Measurements from ENCODE around the gene NUP210.

NUP210 gene

DNA sequence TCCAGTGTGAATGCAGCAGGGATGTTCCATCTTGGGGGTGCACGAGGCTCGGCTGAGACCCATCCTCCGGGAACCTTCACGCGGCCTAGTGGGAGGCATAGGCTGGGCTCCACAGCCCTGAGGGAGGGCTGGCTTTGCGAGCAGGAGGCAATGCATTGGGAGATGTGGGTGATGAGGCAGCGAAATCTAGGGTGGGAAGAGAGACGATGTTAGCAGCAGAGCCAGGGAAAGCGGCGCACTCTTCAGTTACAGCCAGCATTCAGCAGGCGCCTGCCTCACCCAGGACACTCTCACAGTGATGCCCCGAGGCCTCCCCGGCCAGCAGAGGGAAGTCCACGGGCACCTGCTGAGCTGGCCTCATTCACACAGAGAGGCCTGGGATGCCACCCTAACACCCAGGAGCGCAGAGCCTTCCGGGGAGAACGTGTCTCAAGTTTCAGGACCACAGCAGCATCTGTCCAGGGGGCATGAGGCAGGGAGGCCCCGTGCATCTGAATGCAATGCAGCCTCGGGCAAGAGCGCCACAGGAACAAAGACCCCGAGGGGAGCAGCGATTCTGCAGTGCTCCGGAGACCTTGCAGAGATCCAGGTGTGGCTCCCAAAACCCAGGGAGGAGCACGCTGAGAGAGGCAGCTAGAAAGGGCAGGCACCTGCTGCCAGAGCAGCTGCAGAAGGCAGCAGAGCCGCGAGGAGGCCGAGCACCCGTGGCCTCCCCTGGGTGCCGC is 102.4 kb downstream of the NUP210 start:
- DNase-seq = no peak

DNA sequence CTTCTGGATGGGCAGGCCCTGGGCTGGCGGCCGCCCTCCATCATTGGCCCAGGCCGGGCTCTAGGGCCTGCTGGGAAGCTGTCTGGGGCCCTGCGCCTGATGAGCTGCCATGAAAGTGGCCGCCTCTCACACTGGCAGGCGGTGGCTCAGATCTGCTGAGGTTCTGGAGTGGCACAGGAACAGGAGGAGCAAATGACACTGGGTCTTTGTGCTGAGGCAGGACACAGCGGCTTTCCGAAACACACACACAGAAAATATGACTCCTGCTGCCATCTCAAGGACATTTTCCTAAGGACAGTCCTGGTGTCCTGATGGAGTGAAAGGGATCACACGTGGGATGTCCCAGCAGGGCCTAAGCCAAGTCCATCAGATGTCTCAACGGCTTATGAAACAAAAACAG is 103.5 kb downstream of the NUP210 start:
- DNase-seq = no peak

DNA sequence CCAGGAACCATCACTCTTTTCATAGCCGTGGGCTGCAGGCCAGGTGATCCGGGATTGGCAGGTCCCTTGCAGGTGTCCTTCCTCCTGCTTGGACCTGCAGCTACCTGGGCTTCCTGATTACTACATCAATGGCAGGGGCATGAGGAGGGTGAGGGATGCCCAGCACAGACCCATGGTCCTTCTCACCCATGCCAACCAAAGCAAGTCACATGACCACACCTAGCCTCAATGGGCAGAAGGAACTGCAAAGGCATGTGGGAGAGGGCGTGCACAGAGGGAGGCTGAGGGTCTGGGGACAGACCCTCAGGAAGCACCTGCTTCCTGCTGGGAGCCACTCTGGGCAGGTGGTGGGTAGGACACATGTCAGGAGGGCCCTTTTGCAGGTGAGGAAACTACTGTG is 105.2 kb downstream of the NUP210 start:
- no peak for DNase-seq

DNA sequence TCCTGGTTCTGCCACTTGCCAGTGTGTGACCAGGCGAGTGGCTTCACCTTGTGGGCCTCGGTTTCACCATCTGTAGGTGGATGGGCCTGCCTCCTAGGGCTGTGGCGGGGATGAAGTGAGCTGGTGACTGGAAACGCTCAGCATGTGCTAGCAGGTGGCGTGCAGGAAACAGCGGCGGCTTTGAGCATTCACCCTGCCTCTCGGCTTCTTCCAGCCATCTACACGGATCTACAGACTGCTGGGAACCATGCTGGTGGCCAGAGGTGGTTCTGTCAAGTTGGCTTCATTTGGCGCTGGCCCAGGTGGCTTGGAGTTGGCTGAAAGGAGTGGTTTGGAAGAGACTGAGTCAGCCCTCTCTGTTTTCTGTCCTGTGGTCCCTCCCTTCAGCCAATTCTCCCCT is 106.3 kb downstream of the NUP210 start:
- no peak for DNase-seq

DNA sequence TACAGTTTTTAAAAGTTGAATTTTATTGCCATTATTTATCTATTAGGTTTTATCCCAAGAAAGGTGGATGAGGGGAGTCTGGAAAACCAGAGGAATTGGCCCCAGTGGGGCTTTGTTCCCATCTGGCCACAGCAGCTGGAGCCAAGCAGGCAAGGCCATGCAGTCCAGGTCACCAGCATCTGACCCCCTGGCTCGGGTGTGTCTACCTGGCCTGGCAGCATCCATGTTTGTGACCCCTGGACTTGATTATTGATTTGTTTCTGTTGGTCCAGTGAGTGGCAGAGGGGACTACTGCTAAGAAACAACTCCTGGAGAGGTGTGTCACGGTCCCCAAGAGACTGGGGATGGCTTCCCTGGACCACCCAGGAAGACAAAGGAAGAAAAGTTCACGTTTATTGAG is 111.1 kb downstream of the NUP210 start:
- DNase-seq = no peak

DNA sequence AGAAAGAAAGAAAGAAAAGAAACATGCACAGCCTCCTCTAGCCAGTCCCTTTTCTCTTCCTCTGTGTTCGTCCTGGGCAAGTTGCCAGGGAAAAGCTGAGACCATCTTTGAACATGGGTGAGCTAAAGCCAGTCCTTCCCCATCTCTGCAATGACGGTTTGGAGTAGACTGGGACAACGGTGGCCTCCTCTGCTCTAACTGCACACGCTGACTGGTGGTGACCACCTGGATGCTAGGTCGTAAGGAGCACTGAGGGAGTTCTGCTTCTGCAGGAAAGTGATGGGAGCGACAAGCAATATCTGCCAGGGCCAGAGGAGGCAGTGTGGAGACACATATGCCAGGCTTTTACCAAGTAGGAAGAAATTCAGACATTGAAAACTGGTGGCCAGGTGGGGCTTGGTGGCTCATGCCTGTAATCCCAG is 111.7 kb downstream of the NUP210 start:
- DNase-seq = peak; percentile 66

DNA sequence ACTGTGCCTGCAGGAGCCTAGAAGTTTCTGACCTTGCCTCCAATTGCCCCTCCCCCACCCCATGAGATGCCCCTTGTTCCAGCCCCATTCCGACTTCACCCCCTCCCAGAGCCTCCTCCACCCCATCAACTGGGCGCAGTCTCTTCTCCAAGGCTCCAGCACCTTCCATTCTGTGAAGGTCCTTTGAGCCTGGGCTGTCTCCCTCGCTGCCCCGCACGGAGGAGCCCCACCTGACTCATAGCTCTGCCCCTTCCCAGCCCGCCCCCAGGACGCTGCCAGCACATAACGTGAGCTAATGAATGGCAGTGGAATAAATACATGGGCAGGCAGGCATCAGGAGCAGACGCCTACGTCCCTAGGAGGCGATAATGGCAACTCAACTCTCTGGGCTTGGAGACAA is 113.1 kb downstream of the NUP210 start:
- no peak for DNase-seq

DNA sequence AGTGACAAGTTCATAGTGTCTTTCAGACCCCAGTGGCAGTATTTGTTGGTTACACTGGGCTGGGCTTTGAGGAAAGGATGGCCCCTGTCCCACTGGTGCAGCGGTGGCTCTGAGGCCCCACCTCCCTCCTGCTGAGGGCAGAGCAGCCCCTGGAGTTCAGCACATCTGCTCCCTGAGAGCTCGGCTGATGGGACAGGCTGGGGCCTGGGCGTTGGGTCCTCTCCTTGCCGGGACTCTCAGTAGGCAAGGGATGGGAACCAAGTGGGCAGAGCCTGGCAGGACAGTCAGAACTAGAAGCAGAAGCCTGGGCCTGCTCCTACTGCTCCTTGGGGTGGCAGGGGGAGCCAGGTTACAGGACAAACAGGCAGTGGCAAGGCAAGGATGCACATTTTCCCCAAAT is 114.5 kb downstream of the NUP210 start:
- no peak for DNase-seq

DNA sequence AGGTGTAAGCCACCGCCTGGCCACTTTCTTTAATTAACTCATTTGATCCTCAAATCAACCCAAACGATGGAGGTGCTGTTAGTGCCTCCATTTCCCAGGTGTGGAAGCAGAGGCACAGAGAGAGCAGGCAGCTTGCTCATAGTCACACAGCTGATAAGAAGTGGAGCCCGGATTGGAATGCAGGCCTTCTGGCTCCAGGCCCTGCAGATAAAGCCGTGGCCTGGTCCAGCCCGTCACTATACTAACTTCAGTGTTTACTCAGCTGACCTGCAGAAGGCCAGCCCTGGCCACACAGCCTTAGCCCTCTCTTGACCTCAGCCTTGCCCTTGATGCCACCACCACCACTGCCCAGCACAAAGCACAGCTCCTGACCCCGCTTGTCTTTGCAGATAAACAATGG is 116.7 kb downstream of the NUP210 start:
- DNase-seq = peak; percentile 14

DNA sequence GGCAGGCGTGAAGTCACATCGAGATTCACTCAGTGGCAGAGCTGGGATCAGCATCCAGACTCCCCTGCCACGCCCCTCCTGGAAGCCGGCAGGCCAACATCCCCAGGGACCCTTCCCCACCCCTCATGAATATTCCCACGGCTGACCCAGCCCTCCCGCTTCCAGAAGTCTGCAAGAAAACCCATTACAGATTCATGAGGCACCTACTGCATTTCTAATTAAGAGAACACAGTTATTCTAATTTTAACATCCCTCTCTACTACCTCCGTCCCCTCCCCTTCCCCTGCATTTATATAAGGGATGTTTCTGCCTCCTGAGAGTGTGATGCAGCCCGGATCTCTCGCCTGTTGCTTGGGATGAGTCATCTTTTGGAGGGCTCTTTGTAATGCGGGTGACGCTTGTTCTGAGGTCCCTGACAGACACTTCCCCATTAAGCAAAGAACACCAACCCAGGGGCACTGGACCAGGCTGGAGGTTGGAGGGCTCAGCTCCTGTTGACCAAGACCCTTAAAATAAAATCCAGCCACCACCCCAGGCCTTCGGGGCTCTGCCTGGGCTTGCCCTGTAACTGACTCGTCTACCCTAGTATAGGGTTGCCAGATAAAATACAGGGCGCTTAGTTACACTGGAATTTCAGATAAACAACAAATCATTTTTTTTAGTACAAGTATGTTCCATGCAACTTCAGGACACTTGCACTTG is 118.7 kb downstream of the NUP210 start:
- DNase-seq = peak; percentile 62

DNA sequence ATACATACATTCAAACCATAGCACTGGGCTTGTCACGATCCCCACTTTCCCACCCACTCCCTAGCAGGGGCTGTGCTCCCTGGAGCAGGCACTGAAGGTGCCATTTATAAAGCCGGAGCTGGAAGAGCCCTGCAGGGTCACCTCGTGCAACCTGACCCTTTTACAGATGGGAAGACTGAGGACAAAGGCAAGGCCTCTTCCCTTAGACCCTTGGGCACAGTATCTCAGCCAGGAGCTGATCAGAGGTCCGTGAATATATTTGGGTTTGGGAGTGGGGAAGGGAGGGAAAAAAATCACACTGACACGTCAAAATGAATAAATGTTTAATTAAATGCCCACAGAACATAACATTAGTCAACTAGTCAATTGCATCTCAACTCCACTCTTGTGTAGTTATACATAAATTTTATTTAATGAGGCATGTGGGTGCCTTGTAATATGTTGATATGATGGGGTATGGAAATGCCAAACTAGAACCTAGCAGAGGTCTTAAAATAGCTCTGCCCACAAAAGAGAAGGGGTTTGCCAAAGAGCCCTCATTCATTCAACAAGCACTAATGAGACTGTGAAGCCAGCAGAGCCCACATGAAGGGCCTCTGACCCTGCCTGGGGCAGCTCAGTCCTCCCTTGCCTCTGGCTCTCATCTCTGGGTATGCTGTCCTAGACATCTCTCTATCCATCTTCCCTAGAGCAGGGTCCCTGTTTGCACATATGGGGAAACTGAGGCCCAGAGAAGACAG is 119.4 kb downstream of the NUP210 start:
- DNase-seq = no peak

DNA sequence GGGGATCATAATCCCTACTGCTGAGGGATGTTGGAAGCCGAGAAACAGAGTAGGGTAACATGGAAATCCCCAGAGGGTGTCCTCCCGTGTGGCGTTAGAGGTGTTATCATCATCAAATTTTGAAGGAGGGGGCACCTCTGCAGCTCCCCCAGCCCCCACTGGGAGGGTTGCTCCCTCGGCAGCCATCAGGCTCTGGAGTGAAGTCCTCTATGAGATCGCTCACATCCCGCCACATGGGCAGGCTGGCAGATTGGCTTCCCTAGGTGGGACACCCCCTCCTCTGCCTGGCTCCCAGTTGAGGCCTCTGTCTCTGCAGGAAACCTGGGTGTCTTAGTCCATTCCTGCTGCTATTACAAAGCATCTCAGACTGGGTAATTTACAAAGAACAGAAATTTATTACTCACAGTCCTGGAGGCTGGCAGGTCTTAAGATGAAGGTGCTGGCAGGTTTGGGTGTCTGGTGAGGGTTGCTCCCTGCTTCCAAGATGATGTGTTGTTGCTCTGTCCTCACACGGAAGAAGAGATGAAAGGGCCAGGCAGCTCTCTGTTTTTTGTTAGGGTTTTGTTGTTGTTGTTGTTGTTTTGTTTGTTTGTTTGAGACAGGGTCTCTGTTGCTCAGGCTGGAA is 120.5 kb downstream of the NUP210 start:
- no peak for DNase-seq

DNA sequence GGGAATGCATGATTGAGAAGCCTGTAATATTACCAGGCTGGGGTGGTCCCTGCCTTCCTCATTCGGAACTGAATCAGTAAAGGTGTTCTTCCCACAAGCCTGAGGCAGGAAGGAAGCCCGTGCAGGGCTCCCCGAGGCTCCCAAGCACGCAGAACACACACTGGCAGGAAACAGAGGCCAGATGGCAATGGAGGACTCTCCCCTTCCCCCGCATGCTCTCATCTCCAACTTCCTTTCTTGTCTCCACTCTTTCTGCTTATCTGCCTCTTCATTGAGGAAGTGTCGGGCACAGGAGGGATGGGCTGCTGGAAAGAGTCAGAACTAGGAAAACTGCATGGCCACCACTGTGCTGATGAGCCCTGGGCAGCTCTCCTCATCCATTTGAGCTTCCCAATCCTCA is 123.5 kb downstream of the NUP210 start:
- DNase-seq = no peak

DNA sequence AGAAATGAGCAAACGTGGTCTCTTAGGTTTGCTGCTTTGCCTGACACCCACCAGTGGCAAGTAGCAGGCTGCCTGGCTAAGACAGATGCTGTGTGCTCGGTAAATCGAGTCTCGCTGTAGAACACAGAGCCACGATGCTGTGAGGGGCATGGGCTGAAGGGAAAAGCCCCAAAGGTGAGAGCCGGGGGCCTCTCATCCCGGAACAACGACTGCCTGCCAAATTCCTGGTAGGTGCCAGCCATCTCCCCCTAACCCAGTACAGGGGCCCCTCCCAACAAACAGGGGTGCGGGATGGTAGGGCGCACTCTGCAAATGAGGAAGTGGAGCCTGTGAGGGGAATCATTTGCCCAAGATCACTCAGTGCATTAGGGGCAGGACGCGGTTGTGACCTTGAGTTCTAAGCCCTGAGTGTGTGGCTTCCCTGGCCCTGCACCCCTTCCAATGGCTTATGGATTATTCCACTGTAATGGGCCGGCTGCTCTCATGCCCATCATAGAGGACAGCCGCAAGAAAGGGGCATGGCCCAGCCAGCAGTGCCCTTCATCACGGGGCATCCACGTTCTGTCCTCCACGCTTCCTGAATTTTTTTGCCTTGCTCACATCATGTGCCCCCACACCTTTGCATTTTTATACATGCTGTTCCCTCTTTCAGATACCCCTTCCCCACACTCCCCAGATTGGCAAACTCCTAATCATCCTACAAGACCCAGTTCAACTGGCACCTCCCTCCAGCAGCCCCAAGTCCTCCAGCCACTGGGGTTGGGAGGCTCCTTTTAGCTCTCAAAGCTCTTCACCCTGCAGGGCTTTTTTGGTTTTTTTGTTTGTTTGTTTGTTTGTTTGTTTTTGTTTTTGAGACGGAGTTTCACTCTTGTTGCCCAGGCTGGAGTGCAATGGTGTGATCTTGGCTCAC is 125.4 kb downstream of the NUP210 start:
- DNase-seq = no peak

DNA sequence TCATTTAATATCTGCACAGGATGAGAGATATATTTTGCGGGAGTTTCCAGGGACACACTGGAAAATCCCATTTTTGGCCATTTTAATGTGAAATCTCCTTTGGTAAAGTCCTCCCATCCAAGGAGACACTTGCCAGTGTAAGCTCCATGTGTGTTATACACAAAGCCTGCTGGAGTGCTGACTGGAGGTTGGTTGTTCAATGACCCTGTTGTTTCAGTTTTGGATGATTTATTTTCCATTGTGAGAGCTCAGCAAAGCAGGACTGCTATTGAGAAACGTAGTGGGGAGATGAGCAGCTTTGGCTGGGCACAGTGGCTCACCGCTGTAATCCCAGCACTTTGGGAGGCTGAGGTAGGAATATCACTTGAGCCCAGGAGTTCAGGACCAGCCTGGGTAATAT is 127.7 kb downstream of the NUP210 start:
- DNase-seq = no peak

DNA sequence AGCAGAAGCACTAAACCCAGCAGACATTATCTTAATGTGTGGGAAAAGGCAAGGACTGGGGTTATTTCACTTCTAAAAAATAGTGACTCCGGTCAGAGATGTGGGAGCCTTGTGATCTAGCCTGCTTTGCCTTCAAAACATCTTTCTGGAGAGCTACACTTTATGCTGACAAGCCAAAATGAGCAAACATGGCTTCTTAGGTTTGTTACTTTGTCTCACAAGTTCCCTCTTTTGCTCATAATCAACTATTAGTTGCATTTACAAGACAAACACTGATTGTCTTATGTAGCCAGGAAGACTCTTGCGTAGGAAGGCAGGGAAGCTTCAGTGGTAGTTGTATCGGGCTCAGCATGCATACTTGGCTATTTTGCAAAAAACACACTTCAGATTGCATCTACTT is 129.2 kb downstream of the NUP210 start:
- DNase-seq = no peak

DNA sequence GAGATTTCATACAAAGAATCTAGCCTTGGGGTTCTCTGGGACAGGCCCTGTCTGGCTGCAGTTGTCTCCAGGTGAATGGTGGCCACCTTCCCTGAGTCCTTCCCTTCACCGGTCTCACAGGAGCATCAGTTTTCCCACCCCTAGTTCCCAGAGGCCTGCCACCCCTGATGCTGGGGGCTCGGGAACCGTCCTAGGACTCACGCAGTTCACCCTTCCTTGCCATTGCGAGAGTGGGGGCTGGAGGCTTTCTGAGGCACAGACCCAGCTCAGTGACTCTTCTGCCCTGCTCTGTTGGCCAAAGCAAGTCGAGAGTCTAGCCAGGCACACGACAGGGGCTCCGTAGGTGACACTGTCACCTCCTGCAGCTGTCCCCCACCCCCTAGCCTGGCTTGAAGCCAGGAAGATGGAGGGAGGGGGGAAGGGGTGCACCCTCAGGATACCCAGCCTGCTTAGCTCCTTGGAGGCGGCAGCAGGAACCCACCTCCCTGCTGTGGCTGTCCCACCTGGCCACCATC is 130.3 kb downstream of the NUP210 start:
- no peak for DNase-seq

DNA sequence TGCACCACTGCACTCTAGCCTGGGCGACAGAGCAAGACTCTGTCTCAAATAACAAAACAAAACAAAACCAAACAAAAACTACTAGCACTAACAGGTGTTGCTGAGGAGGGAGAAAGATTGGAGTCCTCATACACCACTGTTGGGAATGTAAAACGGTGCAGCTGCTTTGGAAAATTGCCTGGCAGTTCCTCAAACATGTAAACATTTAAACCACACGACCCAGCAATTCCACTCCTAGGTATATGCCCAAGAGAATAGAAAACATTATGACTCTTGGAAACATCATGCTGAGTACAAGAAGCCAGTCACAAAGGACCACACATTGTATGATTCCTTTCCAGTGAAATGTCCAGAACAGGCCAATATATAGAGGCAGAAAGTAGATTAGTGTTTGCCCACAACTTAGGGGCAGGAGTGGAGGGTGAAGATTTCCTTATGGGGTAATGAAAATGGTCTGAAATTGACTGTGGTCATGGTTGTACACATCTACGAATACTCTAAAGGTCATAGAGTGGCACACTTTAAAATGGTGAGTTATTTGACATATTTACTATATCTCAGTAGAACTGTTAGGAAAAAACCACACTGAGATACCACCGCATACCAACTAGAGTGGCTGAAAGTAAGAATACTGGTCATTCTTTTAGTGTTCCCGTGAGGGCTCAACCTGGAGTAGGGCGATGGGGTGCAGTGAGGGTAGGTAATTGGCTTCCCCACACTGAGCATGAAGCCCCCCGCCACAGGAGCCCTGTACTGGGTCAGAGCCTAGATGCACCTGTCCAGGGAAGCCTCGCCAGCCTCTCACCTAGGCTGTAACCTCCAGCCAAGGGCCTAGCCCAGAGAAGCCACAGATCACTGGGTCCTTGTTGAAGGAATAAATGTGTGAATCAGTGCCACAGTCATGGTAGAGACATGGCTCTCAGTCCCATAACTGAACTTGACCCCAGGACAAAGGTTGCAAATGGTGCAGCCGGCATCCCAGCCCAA is 131.1 kb downstream of the NUP210 start:
- no peak for DNase-seq

DNA sequence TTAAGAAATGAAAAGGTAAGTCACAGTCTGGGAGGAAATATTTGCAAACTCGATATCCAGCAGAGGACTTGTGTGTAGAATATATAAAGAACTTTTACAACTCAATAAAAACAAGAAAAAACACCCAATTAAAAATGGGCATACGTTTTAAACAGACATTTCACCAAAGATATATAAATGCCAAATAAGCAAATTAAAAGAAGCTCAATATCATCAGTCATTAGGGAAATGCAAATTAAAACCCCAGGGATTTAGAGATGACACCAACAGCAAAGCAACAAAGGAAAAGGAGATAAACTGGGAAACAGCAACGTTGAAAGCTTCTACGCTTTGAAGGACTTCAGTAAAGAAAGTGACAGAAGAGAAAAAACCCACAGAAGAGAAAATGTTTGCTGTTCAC is 132.3 kb downstream of the NUP210 start:
- no peak for DNase-seq

DNA sequence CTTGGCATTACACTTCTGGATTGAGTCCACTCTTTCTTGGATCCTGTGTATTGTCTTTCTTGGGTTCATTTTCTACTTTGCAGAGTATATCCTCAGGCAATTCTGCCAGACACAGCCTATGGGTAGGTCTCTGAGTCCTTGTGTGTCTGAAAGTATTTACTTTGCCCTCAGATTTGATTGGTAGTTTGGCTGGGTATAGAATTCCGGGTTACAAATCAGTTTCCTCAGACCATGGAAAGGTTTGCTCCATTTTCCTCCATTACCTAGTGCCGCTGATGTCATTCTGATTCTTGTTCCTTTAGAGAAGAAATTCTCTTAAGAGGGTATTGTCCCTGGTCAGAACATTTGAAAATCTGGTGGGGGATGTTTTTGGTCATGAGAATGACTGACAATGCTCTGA is 133.2 kb downstream of the NUP210 start:
- no peak for DNase-seq

DNA sequence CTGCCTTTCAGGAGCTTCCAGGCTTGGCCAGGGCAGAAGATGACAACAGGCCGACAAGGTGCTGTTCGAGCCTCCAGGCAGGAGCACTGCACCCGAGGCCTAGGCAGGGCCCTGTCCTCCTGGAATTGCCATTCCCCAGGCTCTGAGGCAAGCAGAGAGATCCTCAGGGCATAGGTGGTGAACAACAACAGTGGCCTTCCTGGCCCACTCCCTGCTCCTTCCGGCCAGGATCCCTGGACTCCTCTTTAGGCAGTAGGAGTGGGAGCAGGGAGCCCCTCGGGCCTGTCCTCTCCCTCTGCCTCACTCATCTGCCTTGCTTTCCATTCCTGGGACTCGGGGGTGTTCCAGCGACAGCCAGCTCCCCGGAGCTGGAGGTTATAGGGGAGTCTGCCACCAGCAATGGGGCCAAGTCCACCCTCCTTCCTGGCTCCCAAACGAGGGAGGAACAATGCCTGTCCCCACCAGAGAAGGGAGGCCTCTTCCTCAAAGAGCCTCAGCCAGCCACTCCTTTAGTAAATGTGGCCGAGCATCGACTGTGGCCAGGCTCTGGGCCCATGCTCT is 135.0 kb downstream of the NUP210 start:
- DNase-seq = no peak
